ENCODE measurements around the gene GCH1.

- no peak for TF ChIP-seq CTCF (conservative IDR thresholded peaks at IDR 0.05 in 1 of 2, IDR thresholded peaks at IDR 0.05 in 1 of 2; ENCODE audit: low read depth in 1 of 2, low read length in 2 of 2)
- no peak for TF ChIP-seq EZH2 (IDR thresholded peaks at IDR 0.05; ENCODE audit: low read length, missing control alignments)
These were observed 13.5 kb upstream of the GCH1 start for GRCh38 chr14:54916101-54916500.

Data from fibroblast of lung (primary cell).